CD4-positive, alpha-beta T cell (primary cell): ENCODE results near the gene MSI2. TPM values are rescaled to one million over a fixed set of nuclear protein-coding genes. Genes with fewer than 3 reads are reported as not detected.

ENCODE experiments used
- ATAC-seq: fragments of 200-7000 bp; cut with Tn5 transposase; one replicate; pipeline ENCODE4 v1.10.0; 2022; ENCODE audit warnings: mild to moderate bottlenecking; ENCODE audit not compliant: poor library complexity
- CTCF ChIA-PET: fragments of 350-600 bp; sonication (Branson Sonifier 250); formaldehyde crosslinking; loops from one replicate; lab custom pipeline; 2021; ENCODE audit warnings: antibody characterized with exemption, inconsistent platforms; lab: Charles Lee
- POLR2A ChIA-PET: fragments of 350-600 bp; sonication (Branson Sonifier 250); formaldehyde crosslinking; loops from one replicate; lab custom pipeline; 2021; ENCODE audit warnings: antibody characterized with exemption, inconsistent platforms; lab: Charles Lee
- DNase-seq, 14 experiments: peaks; one replicate each; pipeline ENCODE4 v3.0.0-alpha.2; 2013 to 2020; ENCODE audit warnings: mixed read lengths in 2 of 14
- H3K27ac ChIP-seq, 2 donors: one replicate each; pipeline versions ENCODE4 v1.5.1 to v1.7.0; 2013; ENCODE audit warnings: low read length in 2 of 2, low read depth in 1 of 2, mild to moderate bottlenecking in 1 of 2
- H3K27me3 ChIP-seq, 2 experiments: 1 replicate in 1 of 2; 2 replicates in 1 of 2; pipeline versions ENCODE4 v1.6.1 to v1.7.0; 2013; ENCODE audit warnings: low read length in 2 of 2, control low read depth in 1 of 2, mild to moderate bottlenecking in 1 of 2, moderate library complexity in 1 of 2; ENCODE audit not compliant: insufficient read depth in 2 of 2, control insufficient read depth in 1 of 2
- H3K36me3 ChIP-seq: one replicate; pipeline ENCODE4 v1.6.1; 2013; ENCODE audit warnings: low read length, control low read depth; ENCODE audit not compliant: insufficient read depth
- H3K4me1 ChIP-seq: one replicate; pipeline ENCODE4 v1.6.1; 2013; ENCODE audit warnings: low read length, control low read depth; ENCODE audit not compliant: insufficient read depth
- H3K4me3 ChIP-seq: one replicate; pipeline ENCODE4 v1.5.1; 2013; ENCODE audit warnings: mild to moderate bottlenecking, low read length, moderate library complexity
- H3K9me3 ChIP-seq, 2 experiments: 1 replicate in 1 of 2; 2 replicates in 1 of 2; pipeline versions ENCODE4 v1.6.1 to v1.7.0; 2013; ENCODE audit warnings: low read length in 2 of 2, mild to moderate bottlenecking in 2 of 2, control low read depth in 1 of 2, moderate library complexity in 1 of 2; ENCODE audit not compliant: control insufficient read depth in 1 of 2, insufficient read depth in 1 of 2
- H3K27ac Mint-ChIP-seq: one replicate; pipeline ENCODE4 v1.8.0; 2020; ENCODE audit warnings: mixed read lengths
- H3K27me3 Mint-ChIP-seq: one replicate; pipeline ENCODE4 v1.8.0; 2021; ENCODE audit warnings: mixed read lengths
- H3K36me3 Mint-ChIP-seq: one replicate; pipeline ENCODE4 v1.8.0; 2021; ENCODE audit warnings: low read depth, mixed read lengths
- H3K4me1 Mint-ChIP-seq: one replicate; pipeline ENCODE4 v1.8.0; 2021; ENCODE audit warnings: low read depth, mixed read lengths
- H3K4me3 Mint-ChIP-seq: one replicate; pipeline ENCODE4 v1.8.0; 2020; ENCODE audit warnings: mild to moderate bottlenecking, mixed read lengths
- H3K9me3 Mint-ChIP-seq: one replicate; pipeline ENCODE4 v1.8.0; 2020; ENCODE audit warnings: mixed read lengths
- CTCF ChIP-seq: fragments of 200-600 bp; IDR thresholded peaks from one replicate; pipeline ENCODE4 v1.8.0; 2022; ENCODE audit warnings: antibody characterized with exemption, mild to moderate bottlenecking
- intact Hi-C, 2 experiments: fragments of 100-400 bp; cut with DNase I in 1 of 2; cut with micrococcal nuclease in 1 of 2; formaldehyde crosslinking; loops; one replicate each; pipeline versions ENCODE4 v1.15.1 to v1.9.0; 2023 to 2025; cut with DNase I, micrococcal nuclease
- total RNA-seq, 174 experiments: library from RNA in 2 of 174; stranded (reverse) in 2 of 174; gene quantifications; one replicate each; pipeline ENCODE4 v1.2.3 and lab custom pipeline; 2021 to 2026

The MSI2 gene
- total RNA-seq, 2 experiments from 2014 or later: 129 to 132 TPM

GRCh38 chr17:57471868-57472368 is 215.6 kb downstream of the MSI2 start:
- H3K36me3 ChIP-seq: peaks cover 3% of the 10 kb centered on the region
- Mint-ChIP-seq H3K27me3 (no peaks in the 10 kb centered on the region), H3K4me1 (peaks cover 38% of the 10 kb centered on the region), H3K36me3 (peaks cover 7% of the 10 kb centered on the region), H3K4me3 (no peak overlapping the region), H3K9me3 (no peaks in the 10 kb centered on the region), H3K27ac (no peak overlapping the region)
- ChIA-PET POLR2A (no interaction called here), CTCF (interaction anchor here (0.6 kb wide), 1 partner anchor 1950 kb away, joined by 3 read pairs; no protein-coding TSS in a partner anchor)
- peaks cover 2% of the 10 kb centered on the region for H3K4me1 ChIP-seq
- intact Hi-C loops: no loop called here
- H3K4me3 ChIP-seq: no peak overlapping the region
- no peaks in the 10 kb centered on the region for H3K9me3 ChIP-seq
- ATAC-seq (no peak), DNase-seq (no peak)
- no peaks in the 10 kb centered on the region for H3K27me3 ChIP-seq
- TF ChIP-seq CTCF: no peak
- H3K27ac ChIP-seq: no peak overlapping the region

- H3K4me1 Mint-ChIP-seq: peaks cover 53% of the 10 kb centered on the region
- no peak for TF ChIP-seq CTCF
- H3K4me3 Mint-ChIP-seq: no peak overlapping the region
- intact Hi-C loops: loop anchor here in 1 of 2 experiments (5.0 kb wide), 1 partner anchor 93 kb away; no protein-coding TSS in a partner anchor
- DNase-seq (no peak), ATAC-seq (no peak)
- Histone ChIP-seq H3K9me3 (no peaks in the 10 kb centered on the region), H3K27ac (no peak overlapping the region), H3K4me3 (no peak overlapping the region), H3K36me3 (peaks cover 3% of the 10 kb centered on the region), H3K27me3 (no peaks in the 10 kb centered on the region), H3K4me1 (no peaks in the 10 kb centered on the region)
- no peaks in the 10 kb centered on the region for H3K27me3 Mint-ChIP-seq
- ChIA-PET POLR2A (no interaction called here), CTCF (no interaction called here)
- H3K27ac Mint-ChIP-seq: peak overlapping the region; percentile 33
- peaks cover 12% of the 10 kb centered on the region for H3K36me3 Mint-ChIP-seq
- H3K9me3 Mint-ChIP-seq: no peaks in the 10 kb centered on the region
These were observed 219.5 kb downstream of the MSI2 start for GRCh38 chr17:57475796-57476195.

GRCh38 chr17:57477522-57478362 is 221.4 kb downstream of the MSI2 start:
- TF ChIP-seq CTCF: no peak

More at GRCh38 chr17:57477522-57478362, 221.4 kb downstream of the MSI2 start:
- ChIA-PET CTCF (no interaction called here), POLR2A (interaction anchor here (0.6 kb wide), 1 partner anchor 135 kb away, joined by 3 read pairs; no protein-coding TSS in a partner anchor)
- Histone ChIP-seq H3K27me3 (no peaks in the 10 kb centered on the region), H3K4me3 (no peak overlapping the region), H3K36me3 (no peaks in the 10 kb centered on the region), H3K9me3 (no peaks in the 10 kb centered on the region), H3K4me1 (no peaks in the 10 kb centered on the region), H3K27ac (no peak overlapping the region)
- intact Hi-C loops: loop anchor here in 1 of 2 experiments (5.0 kb wide), 1 partner anchor 95 kb away; no protein-coding TSS in a partner anchor
- DNase-seq (no peak), ATAC-seq (no peak)
- H3K4me3 Mint-ChIP-seq: no peak overlapping the region
- H3K4me1 Mint-ChIP-seq: peaks cover 72% of the 10 kb centered on the region
- H3K9me3 Mint-ChIP-seq: no peaks in the 10 kb centered on the region
- H3K36me3 Mint-ChIP-seq: peaks cover 12% of the 10 kb centered on the region
- H3K27me3 Mint-ChIP-seq: no peaks in the 10 kb centered on the region
- no peak overlapping the region for H3K27ac Mint-ChIP-seq
